ENCODE measurements around the gene ALPL. TPM values are rescaled to one million over a fixed set of nuclear protein-coding genes. Genes with fewer than 3 reads are reported as not detected.

ALPL gene
- polyA plus RNA-seq, 10 donors = 2.1 to 5.0 (median 3.6) TPM

DNA sequence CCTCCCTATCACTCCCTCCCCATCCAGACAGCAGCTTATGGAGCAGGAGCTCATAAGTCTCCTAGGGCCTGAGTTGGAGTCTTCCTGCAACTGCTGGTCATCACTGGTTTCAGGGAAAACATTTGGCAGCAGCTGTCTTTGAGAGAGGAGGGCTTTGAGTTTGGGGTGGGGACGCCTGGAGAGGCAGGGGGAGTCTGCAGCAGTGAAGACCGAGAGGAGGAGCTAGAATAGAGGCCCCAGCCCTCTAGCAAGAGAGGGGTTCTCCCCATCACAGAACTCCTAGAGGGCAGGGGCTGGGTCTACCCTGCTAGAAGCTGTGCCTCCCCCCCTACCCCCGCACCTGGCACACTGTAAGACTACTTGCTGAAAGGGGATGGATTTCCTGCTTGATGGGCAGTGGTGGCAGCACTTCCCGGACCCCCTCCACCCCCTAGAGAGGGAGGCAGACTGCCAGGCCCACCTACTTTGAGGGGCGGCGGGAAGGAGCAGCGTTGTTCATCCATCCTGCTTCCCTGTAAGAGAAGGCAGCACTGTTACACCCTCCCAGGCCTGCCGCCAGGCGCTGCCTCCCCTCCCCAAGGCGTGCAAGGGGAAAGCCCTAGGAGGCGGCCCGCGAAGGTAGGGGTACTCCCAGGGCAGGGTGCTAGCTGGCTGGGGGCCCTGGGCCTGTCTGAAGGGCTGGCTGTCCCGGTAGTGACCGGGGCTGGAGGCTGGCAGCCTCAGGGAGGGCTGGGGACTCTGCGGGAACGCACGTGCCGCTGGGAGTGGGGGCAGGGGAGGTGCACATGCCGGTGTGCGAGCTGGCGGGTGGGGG is 109.5 kb downstream of the ALPL start:
- peak in 1 of 3 donors; percentile 67 for DNase-seq

DNA sequence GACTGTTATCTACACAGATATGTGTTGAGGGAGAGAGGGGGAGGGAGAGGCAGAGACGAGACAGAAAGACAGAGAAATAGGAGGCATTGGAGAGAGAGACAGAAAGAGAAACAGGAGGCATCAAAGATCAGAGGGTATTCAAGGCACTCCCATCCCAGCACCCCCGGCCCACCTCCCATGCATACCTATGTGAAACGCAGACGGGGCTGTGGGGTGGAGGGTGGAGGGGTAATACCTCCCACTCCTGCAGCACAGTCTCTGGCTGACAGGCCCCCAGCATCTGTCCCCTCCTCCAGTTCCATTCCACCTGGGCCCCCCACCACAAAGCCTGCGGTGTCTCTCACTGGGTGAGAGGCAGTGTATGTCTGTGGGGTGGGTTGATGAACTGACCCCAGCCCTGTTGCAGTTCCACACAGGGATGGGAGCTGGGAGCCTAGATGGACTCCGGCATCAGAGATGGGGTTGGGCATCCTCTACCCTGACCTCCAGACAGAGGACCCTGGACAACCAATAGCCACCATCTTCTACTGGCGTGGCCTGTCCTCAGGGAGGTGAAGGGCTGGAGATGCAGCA is 110.2 kb downstream of the ALPL start:
- DNase-seq = no peak

DNA sequence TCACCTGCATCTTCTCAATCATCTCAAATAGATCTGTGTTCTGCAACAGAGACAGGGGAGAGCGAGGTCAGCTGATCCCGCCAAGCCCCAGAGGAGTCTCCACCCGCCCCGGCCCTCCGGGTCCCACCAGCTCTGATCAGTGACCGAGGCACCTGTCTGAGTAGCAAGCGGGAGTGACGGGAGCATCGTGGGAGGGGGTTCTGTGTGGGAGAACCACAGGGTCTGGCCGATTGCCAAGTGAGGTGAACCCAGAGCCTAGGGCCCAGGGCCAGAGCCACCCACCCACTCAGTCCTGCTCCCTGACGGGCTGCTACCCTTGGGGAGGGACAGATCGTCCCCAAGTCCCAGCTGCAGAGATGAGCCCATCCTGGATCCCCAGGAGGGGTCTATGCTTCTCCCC is 110.8 kb downstream of the ALPL start:
- no peak for DNase-seq

DNA sequence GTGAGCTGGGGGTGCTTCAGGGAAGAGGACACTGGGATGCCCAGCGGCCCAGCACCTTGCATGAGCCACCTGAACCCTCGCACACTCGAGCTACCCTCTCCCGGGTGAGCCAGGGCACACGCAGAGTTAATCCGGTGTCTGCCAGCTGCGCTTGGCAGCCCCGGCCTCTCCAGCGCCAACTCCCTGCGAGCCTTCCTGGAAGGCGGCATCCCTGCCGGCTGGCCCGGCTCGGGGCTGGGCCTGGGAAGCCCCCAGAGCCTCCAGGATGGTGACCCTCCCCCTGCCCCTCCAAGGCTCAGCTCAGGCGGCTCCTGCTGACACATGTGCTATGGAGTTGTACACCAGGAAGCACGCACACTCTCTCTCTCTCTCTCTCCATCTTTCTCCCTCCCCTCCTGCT is 111.3 kb downstream of the ALPL start:
- DNase-seq = peak in 1 of 3 donors; percentile 47

DNA sequence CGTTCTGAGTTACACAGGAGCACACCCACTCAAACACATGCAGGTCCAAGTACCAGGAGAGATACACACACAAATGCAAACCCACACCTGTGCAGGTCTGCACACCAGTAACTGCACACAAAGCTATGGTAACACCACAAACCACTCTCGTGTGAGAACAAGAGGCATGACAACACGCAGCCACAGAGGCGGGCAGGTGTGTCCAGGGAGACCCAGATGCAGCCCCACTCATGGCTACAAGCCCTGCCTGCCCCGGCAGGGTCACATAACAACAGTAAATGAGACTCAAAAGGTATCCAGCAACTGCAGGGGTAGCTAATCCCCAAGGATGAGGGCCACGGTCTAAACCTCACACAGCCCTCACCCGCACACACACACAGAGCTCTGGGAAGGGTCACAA is 111.8 kb downstream of the ALPL start:
- DNase-seq = no peak

DNA sequence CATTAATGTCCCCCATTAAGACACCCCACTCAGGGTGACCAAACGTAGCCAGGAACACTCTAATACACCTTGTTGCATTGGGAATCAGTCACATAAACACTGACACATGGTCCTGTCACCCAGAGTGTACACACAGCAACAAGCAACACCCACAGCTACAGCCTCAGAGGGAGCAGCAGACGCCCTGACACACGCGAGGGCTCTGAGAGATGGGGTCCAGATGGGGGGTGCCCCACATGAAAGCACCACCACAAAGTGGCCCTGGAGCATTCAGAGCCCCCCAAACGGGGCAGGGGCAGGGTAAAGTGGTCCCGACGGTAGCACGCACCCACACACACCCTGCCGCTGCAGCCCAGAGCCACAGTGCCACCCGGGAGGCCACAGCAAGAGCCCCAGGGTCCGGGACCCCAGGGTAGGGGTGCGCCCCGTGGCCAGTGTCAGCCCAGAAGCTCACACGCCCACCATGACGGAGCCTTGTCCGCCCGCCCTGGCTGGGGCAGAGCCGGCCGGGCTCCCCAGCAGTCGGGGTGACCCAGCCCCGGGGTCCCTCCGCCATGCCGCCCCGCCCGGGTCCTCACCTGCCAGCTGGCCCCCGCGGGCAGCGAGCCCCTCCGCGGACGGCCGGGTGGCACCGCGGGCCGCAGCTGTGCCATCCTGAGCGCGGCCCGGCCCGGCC is 112.7 kb downstream of the ALPL start:
- no peak for DNase-seq

DNA sequence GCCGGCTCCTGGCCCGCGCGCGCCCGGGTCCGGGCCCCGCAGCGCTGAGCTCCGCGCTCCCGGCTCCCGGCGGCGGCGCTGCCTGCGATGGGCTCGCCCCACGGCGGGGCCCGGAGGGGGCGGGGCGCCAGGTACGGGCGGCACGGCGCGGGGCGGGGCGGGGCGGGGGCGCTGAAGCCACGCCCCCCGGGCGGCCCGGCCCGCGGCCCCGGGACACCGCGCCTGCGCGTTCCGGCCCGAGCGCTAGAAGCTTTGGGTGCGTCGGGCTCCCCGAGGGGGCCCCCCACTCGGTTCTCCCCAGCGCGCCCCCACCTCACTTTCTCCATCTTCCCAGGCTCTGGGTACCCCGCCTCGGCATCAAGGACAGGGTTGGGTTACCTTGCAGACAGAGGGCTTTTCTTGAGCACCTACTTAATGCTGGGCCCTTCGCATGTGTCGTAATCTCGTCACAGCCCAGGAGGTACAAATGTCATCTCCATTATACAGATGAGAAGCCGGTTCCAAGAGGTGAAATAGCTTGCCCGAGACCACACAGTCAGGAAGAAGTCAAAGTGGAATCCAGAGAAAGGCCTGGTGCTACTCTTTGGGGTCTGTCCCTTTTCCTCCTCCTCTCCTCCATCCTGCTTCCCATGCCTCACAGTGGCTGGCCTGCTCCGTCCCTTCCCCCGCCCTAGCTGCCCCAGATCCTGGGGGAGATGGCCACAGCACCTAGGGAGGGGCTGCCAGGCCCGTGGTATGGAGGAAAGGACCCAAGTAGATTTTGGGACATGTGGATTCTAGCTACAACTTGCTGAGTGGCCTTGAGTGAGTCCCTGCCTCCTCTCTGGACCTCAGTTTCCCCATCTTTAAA is 113.5 kb downstream of the ALPL start:
- DNase-seq = no peak

DNA sequence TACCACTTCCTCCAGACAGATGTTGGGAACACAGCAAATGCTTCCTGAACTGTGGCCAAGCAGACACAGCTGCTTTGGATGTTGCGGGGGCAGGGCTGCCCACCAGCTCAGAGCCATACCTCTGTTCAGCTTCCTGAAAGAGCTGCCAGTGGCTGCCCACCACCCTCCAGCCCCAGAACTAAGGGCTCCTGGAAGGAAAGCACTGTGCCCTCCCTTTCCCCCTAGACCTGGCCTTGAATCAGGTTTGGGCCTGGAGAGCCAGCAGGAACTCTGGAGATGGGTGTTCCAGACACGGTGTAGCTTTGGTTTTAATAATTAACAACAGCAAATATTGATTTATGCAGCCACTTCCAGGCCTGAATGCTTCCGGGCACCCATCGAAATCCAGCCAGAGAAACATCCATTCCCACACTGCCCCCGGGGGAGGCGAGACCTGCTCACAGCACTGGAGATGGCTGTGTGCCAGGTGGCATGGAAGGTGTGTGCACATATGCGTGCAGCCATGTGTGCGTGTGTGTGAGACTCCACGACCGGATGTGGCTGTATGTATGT is 114.3 kb downstream of the ALPL start:
- peak in 1 of 3 donors; percentile 55 for DNase-seq

DNA sequence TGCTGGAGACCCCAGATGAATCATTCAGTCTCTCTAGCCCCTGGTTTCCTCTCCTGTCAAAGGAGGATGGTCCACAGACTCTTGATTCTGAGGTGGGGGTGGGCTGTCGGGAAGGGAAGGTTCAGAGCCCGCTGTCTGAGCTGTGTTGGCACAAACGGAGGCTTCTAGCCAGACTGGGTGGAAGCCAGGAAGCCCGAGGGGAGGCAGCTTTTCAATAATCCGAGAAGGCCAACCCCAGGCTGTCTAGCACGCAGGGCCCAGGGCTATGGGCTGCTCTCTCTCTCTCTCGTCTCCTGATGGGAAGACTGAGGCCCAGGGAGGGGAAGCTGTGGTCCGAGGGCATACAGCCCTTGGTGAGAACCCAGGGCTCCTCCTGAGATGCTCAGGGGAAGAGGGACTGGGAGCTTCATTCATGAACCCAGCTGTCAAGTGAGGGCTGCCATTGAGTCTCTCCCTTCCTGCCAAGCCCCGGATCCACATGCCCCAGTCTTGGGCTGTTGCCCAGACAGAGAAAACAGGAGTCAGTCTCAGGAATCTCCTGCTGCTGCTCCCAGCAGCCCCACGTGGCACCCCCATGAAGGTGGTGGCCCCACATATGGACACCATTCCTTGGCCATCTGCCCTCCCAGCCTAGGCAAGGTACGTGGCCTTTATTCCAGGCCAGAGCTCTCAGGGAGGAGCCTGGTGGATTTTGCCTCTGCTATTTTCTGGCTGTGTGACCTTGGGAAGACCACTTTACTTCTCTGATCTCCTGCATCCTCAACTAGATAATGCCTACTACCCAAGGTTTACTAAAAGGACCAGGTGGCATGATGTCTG is 115.6 kb downstream of the ALPL start:
- peak in 1 of 3 donors; percentile 64 for DNase-seq

DNA sequence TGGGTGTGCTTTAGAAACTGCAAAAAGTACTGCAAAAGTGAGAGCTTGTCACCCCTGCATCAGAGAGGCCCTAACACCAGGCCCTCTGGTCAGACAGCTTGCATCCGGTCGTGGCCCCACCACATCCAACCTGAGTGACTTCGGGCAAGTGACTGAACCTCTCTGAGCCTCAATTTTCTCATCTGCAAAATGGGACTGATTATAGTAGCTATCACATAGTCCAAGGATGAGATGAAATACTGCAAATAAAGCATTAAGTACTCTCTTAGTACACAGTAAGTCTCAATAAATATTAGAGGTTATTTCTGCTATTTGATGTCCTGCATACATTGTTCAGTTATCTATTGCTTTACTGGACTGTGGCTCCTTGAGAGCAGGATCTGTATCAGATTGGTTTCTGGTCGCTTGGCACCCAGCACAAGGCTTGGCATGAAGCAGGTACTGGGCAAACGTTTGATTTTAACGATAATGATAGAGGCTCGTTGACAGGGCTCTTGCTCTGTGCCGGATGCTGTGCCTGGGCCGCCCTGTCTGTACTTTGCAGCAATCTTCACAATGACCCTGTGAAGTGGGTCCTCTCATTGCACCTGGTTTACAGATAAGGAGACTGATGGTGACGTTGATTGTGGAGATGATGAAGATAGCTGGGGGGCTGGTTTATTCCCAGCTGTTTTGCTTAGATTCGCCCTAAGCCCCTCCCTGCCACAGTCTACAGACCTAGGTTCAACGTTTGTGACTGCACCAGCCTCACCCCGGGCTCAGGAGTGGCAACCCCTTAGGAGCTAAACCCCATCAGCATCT is 116.4 kb downstream of the ALPL start:
- no peak for DNase-seq

DNA sequence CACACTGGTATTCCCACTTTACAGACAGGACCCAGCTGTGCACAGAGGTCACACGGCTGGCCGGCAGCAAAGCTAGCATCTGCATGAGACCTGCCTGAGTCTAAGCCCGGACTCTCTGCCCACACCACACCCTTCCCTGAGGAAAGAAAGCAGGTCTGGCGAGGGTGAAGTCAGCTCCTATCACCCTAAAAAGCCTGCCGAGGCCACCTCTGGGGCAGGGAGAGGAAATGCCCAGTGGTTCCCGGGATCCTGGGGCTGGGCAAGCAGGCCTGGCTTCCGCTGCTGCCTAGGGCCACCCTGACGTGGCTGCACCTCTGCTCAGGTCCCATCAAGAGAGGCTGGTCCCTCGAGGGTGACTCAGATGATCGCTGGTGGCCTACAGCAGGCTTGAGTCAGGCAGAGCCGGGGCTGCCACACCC is 117.7 kb downstream of the ALPL start:
- DNase-seq = no peak

Other genes starting within 250 kb of the ALPL start
- 10 to 100 TPM; 25.5 to 36.4 (median 31.7) TPM for gene ECE1, start 219.0 kb upstream of the ALPL start, polyA plus RNA-seq (ENCODE audit: insufficient read length in 10 of 10)
- gene NBPF3, start 69.3 kb upstream of the ALPL start, polyA plus RNA-seq (ENCODE audit: insufficient read length in 10 of 10) = 10 to 100 TPM in 1 of 10 donors, 1 to 10 TPM in 9; 3.9 to 10.7 (median 7.4) TPM
- 1 to 10 TPM; 1.0 to 4.5 (median 1.5) TPM for gene RAP1GAP, start 159.9 kb downstream of the ALPL start, polyA plus RNA-seq (ENCODE audit: insufficient read length in 10 of 10)